Muscle layer of colon (tissue), 2 donors: ENCODE results near the gene SLC9A6.

Experiments used
- H3K27ac ChIP-seq: one replicate; pipeline ENCODE4 v1.7.0; 2013; ENCODE audit warnings: low read depth, mild to moderate bottlenecking, low read length, moderate library complexity
- H3K27me3 ChIP-seq, 2 donors: one replicate each; pipeline ENCODE4 v1.7.0; 2013; ENCODE audit warnings: low read length in 2 of 2, mild to moderate bottlenecking in 2 of 2; ENCODE audit not compliant: insufficient read depth in 2 of 2, control insufficient read depth in 1 of 2
- H3K36me3 ChIP-seq: one replicate; pipeline ENCODE4 v1.7.0; 2013; ENCODE audit warnings: mild to moderate bottlenecking, low read length; ENCODE audit not compliant: insufficient read depth
- H3K4me1 ChIP-seq: one replicate; pipeline ENCODE4 v1.7.0; 2013; ENCODE audit warnings: mild to moderate bottlenecking, low read length; ENCODE audit not compliant: insufficient read depth
- H3K4me3 ChIP-seq, 2 donors: one replicate each; pipeline ENCODE4 v1.7.0; 2013; ENCODE audit warnings: low read length in 2 of 2, low read depth in 1 of 2, mild to moderate bottlenecking in 1 of 2, moderate library complexity in 1 of 2
- H3K9ac ChIP-seq: one replicate; pipeline ENCODE4 v1.7.0; 2013; ENCODE audit warnings: low read length
- H3K9me3 ChIP-seq: one replicate; pipeline ENCODE4 v1.7.0; 2013; ENCODE audit warnings: mild to moderate bottlenecking, low read length
- donor health status: abdominal sarcoma.
- donor health status: Adenocarcinoma of cecum.

The SLC9A6 gene

DNA sequence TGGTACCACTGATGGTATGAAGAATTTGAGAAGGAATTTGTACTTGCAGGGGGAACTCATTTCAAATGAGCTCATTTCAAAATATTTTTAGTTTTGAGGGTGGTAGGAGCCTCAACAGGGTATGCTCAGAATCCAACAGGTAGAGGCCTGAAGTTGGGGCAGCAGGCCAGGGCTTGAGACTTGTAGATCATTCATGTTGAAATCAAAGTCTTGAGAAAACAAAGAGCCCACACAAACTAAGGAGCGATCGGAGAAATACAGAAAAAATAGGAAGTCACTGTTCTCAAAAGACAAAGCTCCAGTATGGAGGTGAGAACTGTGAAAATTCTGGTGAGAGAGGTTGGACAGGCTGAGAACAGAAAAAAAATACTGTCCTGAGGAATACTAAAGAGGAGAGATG lies 979 bp upstream of the SLC9A6 start:
- Histone ChIP-seq H3K27ac (peak overlapping the region; percentile 76), H3K4me1 (peaks cover 7% of the 10 kb centered on the region), H3K9ac (no peak overlapping the region), H3K4me3 (peak overlapping the region in 1 of 2 donors; percentile 73), H3K9me3 (no peaks in the 10 kb centered on the region), H3K27me3 (no peaks in the 10 kb centered on the region), H3K36me3 (no peaks in the 10 kb centered on the region)

DNA sequence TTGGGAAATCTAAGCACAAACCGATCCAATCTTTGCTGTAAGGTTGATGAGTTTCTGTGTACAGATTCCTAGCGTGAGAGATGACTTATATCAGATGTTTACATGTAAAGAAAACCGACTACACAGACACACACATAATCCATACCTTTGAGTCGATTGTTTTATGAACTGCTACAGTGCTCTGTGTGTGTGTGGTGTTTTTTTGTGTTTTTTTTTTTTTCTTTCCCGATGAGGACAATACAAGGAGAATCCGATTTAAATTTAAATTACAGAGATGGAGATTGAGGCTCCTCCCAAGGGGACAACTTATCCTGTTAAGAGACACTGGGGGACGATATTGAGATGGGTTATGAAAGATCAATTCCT lies 461 bp upstream of the SLC9A6 start:
- Histone ChIP-seq H3K4me3 (peak overlapping the region; percentile 57 to 73), H3K9me3 (no peaks in the 10 kb centered on the region), H3K27ac (peak overlapping the region; percentile 76), H3K27me3 (no peaks in the 10 kb centered on the region), H3K4me1 (peaks cover 7% of the 10 kb centered on the region), H3K36me3 (no peaks in the 10 kb centered on the region), H3K9ac (peak overlapping the region; percentile 70)

DNA sequence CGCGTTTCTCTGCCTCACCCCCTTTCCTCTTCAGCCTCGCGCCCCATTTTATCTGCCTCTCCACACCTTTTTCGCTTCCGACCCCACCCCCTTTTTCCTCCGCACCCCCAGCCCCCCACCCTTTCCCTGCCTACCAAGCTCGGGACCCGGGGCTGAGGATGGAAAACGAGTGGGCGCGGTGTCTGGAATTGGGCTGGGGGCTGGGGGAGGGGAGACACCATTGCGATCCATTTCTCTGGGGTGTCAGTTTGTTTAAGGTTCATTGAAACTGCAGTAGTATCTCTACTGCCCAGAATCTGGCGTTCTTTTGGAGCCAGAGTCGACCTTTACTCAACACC lies 707 bp downstream of the SLC9A6 start:
- no peak overlapping the region for H3K9ac ChIP-seq
- H3K27ac ChIP-seq = peak overlapping the region; percentile 34
- peaks cover 7% of the 10 kb centered on the region for H3K4me1 ChIP-seq
- no peaks in the 10 kb centered on the region for H3K27me3 ChIP-seq
- no peaks in the 10 kb centered on the region for H3K36me3 ChIP-seq
- no peaks in the 10 kb centered on the region for H3K9me3 ChIP-seq
- peak overlapping the region; percentile 57 to 59 for H3K4me3 ChIP-seq

DNA sequence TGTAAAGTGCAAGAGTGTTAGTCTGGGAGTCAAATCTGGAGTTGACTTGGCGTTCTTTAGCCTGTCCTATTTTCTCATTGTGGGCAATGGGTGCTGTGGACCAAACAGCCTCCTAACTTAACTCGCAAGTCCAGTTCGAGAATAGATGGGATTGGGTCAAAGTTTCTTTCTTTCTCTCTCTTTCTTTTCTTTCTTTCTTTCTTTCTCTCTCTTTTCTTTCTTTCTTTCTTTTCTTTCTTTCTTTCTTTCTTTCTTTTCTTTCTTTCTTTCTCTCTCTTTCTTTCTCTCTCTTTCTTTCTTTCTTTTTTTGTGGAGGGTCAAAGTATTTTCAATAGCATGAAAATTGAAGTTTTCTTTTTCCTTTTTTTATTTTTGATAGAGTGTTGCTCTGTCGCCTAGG lies 3.0 kb downstream of the SLC9A6 start:
- no peak overlapping the region for H3K9ac ChIP-seq
- no peak overlapping the region for H3K4me3 ChIP-seq
- peaks cover 7% of the 10 kb centered on the region for H3K4me1 ChIP-seq
- H3K27ac ChIP-seq = no peak overlapping the region
- no peaks in the 10 kb centered on the region for H3K27me3 ChIP-seq
- no peaks in the 10 kb centered on the region for H3K9me3 ChIP-seq
- H3K36me3 ChIP-seq = no peaks in the 10 kb centered on the region

DNA sequence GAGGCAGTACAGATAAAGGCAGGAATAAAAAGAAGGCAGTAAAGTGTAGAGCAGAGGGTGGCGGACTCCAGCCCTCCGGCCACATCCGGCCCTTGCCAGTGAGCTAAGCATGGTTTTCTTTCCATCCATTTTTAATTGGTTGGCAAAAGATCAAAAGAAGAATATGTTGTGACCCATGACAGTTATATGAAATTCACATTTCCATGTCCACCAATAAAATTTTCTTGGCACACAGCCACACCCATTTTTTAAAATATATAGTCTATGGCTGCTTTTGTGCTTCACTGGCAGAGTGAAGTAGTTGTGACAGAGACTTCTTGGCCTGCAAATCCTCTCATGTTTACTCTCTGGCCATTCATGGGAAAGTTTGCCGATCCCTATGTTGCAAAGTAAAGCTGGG lies 29.8 kb downstream of the SLC9A6 start:
- no peaks in the 10 kb centered on the region for H3K4me1 ChIP-seq
- no peak overlapping the region for H3K27ac ChIP-seq
- no peaks in the 10 kb centered on the region for H3K9me3 ChIP-seq
- peaks cover 5% of the 10 kb centered on the region for H3K36me3 ChIP-seq
- no peaks in the 10 kb centered on the region for H3K27me3 ChIP-seq
- H3K9ac ChIP-seq = no peak overlapping the region
- no peak overlapping the region for H3K4me3 ChIP-seq

DNA sequence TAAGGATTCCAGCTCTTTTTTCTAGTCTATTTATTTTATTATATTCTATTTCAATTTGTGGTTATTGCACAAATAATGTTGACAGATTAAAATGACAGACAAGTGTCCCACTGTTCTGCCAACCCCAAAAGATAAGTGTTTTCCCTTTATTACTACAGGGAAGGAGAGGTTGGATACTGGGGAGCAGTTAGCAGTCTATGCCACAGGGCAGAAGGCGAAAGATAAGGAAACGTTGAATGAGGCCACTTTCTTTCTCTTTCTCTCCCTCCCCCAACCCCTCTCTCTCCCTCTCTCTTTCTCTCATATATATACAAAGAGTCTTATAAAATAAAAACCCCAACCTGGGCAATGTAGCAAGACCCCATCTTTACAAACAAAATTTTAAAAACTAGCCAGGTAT lies 31.6 kb downstream of the SLC9A6 start:
- peaks cover 5% of the 10 kb centered on the region for H3K36me3 ChIP-seq
- no peak overlapping the region for H3K4me3 ChIP-seq

DNA sequence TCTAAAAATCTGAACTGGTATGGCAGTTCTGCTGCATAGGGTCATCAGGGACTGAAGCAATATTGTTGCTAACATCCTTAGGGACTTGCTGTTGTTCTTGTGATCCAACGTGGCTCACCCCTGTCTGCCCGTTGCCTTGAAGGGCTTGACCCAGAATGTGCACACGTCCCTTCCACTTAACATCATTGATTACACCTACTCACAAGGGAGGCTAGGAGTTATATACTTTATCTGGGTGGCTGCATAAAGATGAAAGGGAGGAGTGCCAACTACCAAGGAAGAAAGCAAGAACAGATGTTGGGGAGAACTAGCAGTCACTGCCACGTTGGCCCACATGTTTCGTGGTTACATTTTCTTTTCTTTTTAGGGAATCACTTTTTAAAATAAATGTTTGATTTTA lies 34.0 kb downstream of the SLC9A6 start:
- Histone ChIP-seq H3K4me1 (no peaks in the 10 kb centered on the region), H3K9ac (no peak overlapping the region), H3K9me3 (no peaks in the 10 kb centered on the region), H3K27me3 (no peaks in the 10 kb centered on the region), H3K36me3 (no peaks in the 10 kb centered on the region), H3K27ac (no peak overlapping the region), H3K4me3 (no peak overlapping the region)

More for the DNA sequence above, 31.6 kb downstream of the SLC9A6 start:
- H3K9ac ChIP-seq = no peak overlapping the region
- no peaks in the 10 kb centered on the region for H3K27me3 ChIP-seq
- H3K9me3 ChIP-seq = no peaks in the 10 kb centered on the region
- no peaks in the 10 kb centered on the region for H3K4me1 ChIP-seq
- no peak overlapping the region for H3K27ac ChIP-seq

DNA sequence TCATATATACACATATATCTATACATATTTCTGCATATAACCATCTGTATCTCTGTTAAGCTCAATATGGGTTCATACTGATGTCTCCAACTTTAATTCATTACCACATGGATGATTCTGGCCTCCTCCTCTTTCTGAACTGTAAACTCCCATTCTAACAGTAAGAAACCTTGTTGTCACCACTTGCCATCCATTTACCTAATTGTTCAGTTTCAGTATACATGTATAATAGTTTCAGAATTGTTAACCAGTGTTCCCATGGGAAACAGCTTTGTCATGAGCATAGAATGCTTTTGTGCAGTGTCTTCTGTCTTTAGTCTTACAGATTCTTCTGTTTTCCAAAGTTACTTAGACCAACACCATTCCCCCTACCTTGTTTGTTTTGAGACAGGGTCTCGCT lies 35.9 kb downstream of the SLC9A6 start:
- Histone ChIP-seq H3K27me3 (no peaks in the 10 kb centered on the region), H3K36me3 (no peaks in the 10 kb centered on the region), H3K9ac (no peak overlapping the region), H3K4me1 (no peaks in the 10 kb centered on the region), H3K4me3 (no peak overlapping the region), H3K9me3 (no peaks in the 10 kb centered on the region), H3K27ac (no peak overlapping the region)

DNA sequence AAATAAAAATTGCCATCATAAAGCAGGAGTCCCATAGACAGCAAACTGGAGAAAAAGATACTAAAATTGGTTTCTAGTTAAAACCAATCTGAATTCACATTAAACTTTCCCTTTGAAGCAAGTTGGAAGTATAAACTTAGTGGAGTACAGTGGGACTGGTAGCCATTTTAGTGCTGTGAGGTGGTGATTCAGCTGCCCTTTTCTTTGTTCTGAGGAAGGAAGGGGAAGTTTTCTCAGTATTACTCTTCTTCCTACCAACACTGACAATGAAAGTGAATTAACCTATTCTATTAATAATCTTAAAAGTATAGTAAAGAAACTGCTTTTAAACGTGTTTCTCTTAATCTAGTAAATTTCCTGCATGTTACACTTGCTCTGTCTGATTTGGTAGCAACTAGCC lies 36.7 kb downstream of the SLC9A6 start:
- Histone ChIP-seq H3K27ac (no peak overlapping the region), H3K9me3 (no peaks in the 10 kb centered on the region), H3K27me3 (no peaks in the 10 kb centered on the region)

DNA sequence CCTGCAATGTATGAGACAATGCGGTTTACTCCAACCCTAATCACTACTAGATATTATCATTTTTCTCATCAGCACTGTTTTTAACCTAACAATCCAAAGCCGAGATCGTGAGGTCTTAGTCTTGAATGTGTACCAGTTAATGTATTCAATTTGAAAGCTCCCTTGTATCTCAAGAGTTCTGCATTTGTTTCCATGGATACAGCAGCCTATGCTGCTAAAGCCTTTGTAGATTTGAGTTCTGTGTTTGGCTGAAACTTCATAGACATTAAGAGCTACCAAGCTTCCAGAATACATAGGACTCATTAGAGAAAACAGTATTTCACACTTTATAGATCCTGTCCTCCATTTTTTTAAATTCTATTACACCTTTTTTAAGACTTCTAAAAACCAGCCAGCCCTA lies 39.9 kb downstream of the SLC9A6 start:
- Histone ChIP-seq H3K9me3 (no peaks in the 10 kb centered on the region), H3K27ac (no peak overlapping the region), H3K4me3 (no peak overlapping the region)

More for the DNA sequence above, 36.7 kb downstream of the SLC9A6 start:
- Histone ChIP-seq H3K4me3 (no peak overlapping the region), H3K36me3 (no peaks in the 10 kb centered on the region), H3K4me1 (no peaks in the 10 kb centered on the region), H3K9ac (no peak overlapping the region)

DNA sequence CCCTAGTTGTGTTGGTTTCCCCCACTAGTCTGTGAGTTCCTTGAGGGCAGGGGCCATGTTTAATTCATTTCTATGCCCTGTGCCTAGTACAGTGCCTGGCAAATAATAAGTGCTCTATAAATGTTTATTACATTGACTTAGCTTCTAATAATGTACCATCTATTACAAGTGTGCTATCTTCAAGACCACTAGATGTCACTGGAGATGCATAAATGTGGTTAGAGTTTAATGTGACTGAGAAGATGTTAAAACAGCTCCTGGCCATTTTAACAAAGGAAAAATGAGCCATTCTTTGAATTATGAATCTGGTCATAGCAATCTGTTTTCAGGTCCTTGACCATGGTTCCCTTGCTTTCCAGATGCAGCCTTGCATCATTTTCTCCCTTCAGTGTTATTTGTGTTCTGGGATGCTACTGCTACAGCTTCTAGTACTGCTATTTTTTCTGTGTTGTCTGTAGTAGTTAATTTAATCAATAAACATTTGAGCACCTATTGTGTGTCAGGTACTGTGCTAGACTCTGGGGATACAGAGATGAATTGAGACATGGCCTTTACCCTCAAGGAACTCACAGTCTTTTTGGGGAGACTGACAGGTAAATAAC lies 43.2 kb downstream of the SLC9A6 start:
- peak overlapping the region; percentile 3 for H3K27ac ChIP-seq
- H3K27me3 ChIP-seq = no peaks in the 10 kb centered on the region

More for the DNA sequence above, 39.9 kb downstream of the SLC9A6 start:
- Histone ChIP-seq H3K36me3 (no peaks in the 10 kb centered on the region), H3K9ac (no peak overlapping the region), H3K4me1 (peaks cover 2% of the 10 kb centered on the region), H3K27me3 (no peaks in the 10 kb centered on the region)

DNA sequence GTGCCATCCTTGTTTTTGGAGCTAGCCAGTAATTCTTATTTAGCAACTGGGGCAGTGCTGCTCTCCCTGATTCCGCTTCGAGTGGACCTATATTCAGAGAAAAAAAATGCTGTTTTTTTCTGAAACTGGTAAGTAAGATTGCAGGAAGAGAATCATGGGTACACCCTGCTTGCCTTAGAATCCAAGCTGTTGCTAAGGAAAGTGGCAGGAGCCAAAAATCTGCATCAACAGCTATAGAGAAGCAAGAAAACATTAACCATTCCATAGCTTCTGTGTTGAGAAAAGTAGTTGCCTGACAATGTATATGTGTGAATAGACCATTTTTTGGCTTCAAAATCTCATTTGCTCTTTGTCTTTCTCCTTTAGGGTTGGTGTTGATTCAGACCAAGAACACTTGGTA lies 44.5 kb downstream of the SLC9A6 start:
- Histone ChIP-seq H3K36me3 (no peaks in the 10 kb centered on the region), H3K27me3 (no peaks in the 10 kb centered on the region), H3K4me3 (no peak overlapping the region), H3K27ac (peak overlapping the region; percentile 54), H3K9me3 (no peaks in the 10 kb centered on the region), H3K4me1 (peaks cover 20% of the 10 kb centered on the region), H3K9ac (peak overlapping the region; percentile 5)

More for the DNA sequence above, 43.2 kb downstream of the SLC9A6 start:
- Histone ChIP-seq H3K9me3 (no peaks in the 10 kb centered on the region), H3K36me3 (no peaks in the 10 kb centered on the region), H3K9ac (no peak overlapping the region), H3K4me3 (no peak overlapping the region), H3K4me1 (peaks cover 17% of the 10 kb centered on the region)
